NCI-H1694 treated with DMSO at 0.1 percent for 48 hours (cell line): ENCODE measurements around the gene UGT1A6.
"Not testable (repeated sequence)": the region's sequence is repeated elsewhere in the genome, so short reads cannot be mapped to it uniquely, and the experiment has no call there.

Experiments used
- DNase-seq: peaks from one replicate; lab custom pipeline; 2025; lab: John Stamatoyannopoulos, UW

Gene UGT1A6

GRCh38 chr2:233728723-233729301 lies 36.1 kb downstream of the UGT1A6 start, which contains the start of gene UGT1A3:
Gene UGT1A3 (plus strand): TSS chr2:233729042. CDS start chr2:233729127, 85 bp downstream.
- DNase-seq, result no peak

- DNase-seq, result not testable (repeated sequence)
Observed at GRCh38 chr2:233736868-233737653, 44.4 kb downstream of the UGT1A6 start.

- DNase-seq, result no peak
Observed at GRCh38 chr2:233740870-233741269, 48.2 kb downstream of the UGT1A6 start.

GRCh38 chr2:233743464-233744259 lies 51.0 kb downstream of the UGT1A6 start:
- DNase-seq, result no peak

- DNase-seq, result no peak
Observed at GRCh38 chr2:233745073-233745755, 52.5 kb downstream of the UGT1A6 start.

GRCh38 chr2:233745838-233746237 lies 53.1 kb downstream of the UGT1A6 start:
- DNase-seq, result not testable (repeated sequence)

GRCh38 chr2:233746475-233747282 lies 54.0 kb downstream of the UGT1A6 start:
- DNase-seq, result no peak

- DNase-seq, result no peak
Observed at GRCh38 chr2:233747283-233747544, 54.5 kb downstream of the UGT1A6 start.

GRCh38 chr2:233750689-233751088 lies 58.0 kb downstream of the UGT1A6 start:
- not testable (repeated sequence) for DNase-seq

- DNase-seq, result not testable (repeated sequence)
Observed at GRCh38 chr2:233751212-233752009, 58.7 kb downstream of the UGT1A6 start.

- no peak for DNase-seq
Observed at GRCh38 chr2:233754872-233755611, 62.4 kb downstream of the UGT1A6 start.

GRCh38 chr2:233756429-233757081 lies 63.9 kb downstream of the UGT1A6 start:
- DNase-seq, result no peak

GRCh38 chr2:233758141-233758540 lies 65.5 kb downstream of the UGT1A6 start:
- no peak for DNase-seq

- no peak for DNase-seq
Observed at GRCh38 chr2:233758849-233759248, 66.2 kb downstream of the UGT1A6 start.

- no peak for DNase-seq
Observed at GRCh38 chr2:233760043-233760442, 67.4 kb downstream of the UGT1A6 start, which contains the start of gene UGT1A1. Gene UGT1A1 (plus strand): TSS chr2:233760270. CDS start chr2:233760288, 18 bp downstream.

- no peak for DNase-seq
Observed at GRCh38 chr2:233761040-233761769, 68.5 kb downstream of the UGT1A6 start.

GRCh38 chr2:233764264-233764663 lies 71.6 kb downstream of the UGT1A6 start:
- no peak for DNase-seq

GRCh38 chr2:233764761-233765160 lies 72.1 kb downstream of the UGT1A6 start:
- no peak for DNase-seq

GRCh38 chr2:233766416-233766815 lies 73.7 kb downstream of the UGT1A6 start:
- DNase-seq, result no peak
